DMS79 treated with DMSO at 0.1 percent for 48 hours (cell line): ENCODE measurements around the gene TEKT2.

Experiments used
- DNase-seq: peaks from one replicate; lab custom pipeline; 2025; lab: John Stamatoyannopoulos, UW

The TEKT2 gene

GRCh38 chr1:36106269-36106668 is 22.4 kb downstream of the TEKT2 start:
- no peak for DNase-seq

- no peak for DNase-seq
Measured at GRCh38 chr1:36107394-36107793, 23.5 kb downstream of the TEKT2 start.

- no peak for DNase-seq
Measured at GRCh38 chr1:36108314-36108713, 24.4 kb downstream of the TEKT2 start.

GRCh38 chr1:36109041-36109679 is 25.3 kb downstream of the TEKT2 start:
- no peak for DNase-seq

- DNase-seq, result no peak
Measured at GRCh38 chr1:36111151-36111550, 27.3 kb downstream of the TEKT2 start.

GRCh38 chr1:36112823-36113222 is 28.9 kb downstream of the TEKT2 start:
- no peak for DNase-seq

- DNase-seq, result no peak
Measured at GRCh38 chr1:36114371-36114770, 30.5 kb downstream of the TEKT2 start.

GRCh38 chr1:36115200-36115669 is 31.3 kb downstream of the TEKT2 start:
- DNase-seq, result no peak

- DNase-seq, result no peak
Measured at GRCh38 chr1:36115931-36116330, 32.0 kb downstream of the TEKT2 start.

GRCh38 chr1:36116901-36117300 is 33.0 kb downstream of the TEKT2 start:
- DNase-seq, result no peak

GRCh38 chr1:36118447-36119204 is 34.7 kb downstream of the TEKT2 start:
- DNase-seq, result no peak

GRCh38 chr1:36119456-36119855 is 35.6 kb downstream of the TEKT2 start:
- no peak for DNase-seq

GRCh38 chr1:36122062-36123030 is 38.5 kb downstream of the TEKT2 start:
- DNase-seq, result no peak

- no peak for DNase-seq
Measured at GRCh38 chr1:36123356-36123755, 39.5 kb downstream of the TEKT2 start.

GRCh38 chr1:36124404-36125128 is 40.7 kb downstream of the TEKT2 start:
- DNase-seq, result no peak

- no peak for DNase-seq
Measured at GRCh38 chr1:36125129-36125991, 41.5 kb downstream of the TEKT2 start, which contains the start of gene COL8A2. COL8A2 (minus strand) TSS chr1:36125222; CDS start chr1:36100242, 24,980 bp downstream.

GRCh38 chr1:36126005-36126716 is 42.3 kb downstream of the TEKT2 start:
- no peak for DNase-seq

GRCh38 chr1:36126797-36127500 is 43.1 kb downstream of the TEKT2 start:
- no peak for DNase-seq
